GM18526 (cell line): ENCODE measurements around the gene STK32C.

ENCODE experiments used
- POLR2A ChIP-seq: IDR thresholded peaks from 3 replicates; pipeline ENCODE4 v1.6.1; 2011; ENCODE audit not compliant: insufficient read length; ENCODE audit errors: extremely low read depth

STK32C gene

GRCh38 chr10:132329565-132330485 lies 22.1 kb upstream of the STK32C start:
- TF ChIP-seq POLR2A: peak; percentile 24

GRCh38 chr10:132328738-132329137 lies 21.0 kb upstream of the STK32C start:
- TF ChIP-seq POLR2A: no peak

- TF ChIP-seq POLR2A: no peak
Observed at GRCh38 chr10:132328106-132328505, 20.4 kb upstream of the STK32C start.

- TF ChIP-seq POLR2A: no peak
Observed at GRCh38 chr10:132326925-132327324, 19.2 kb upstream of the STK32C start.

GRCh38 chr10:132326344-132326889 lies 18.7 kb upstream of the STK32C start:
- TF ChIP-seq POLR2A: no peak

- TF ChIP-seq POLR2A: no peak
Observed at GRCh38 chr10:132324186-132324585, 16.4 kb upstream of the STK32C start.

- no peak for TF ChIP-seq POLR2A
Observed at GRCh38 chr10:132322586-132323048, 14.9 kb upstream of the STK32C start.

- no peak for TF ChIP-seq POLR2A
Observed at GRCh38 chr10:132321726-132322125, 14.0 kb upstream of the STK32C start.

GRCh38 chr10:132320654-132321469 lies 13.1 kb upstream of the STK32C start:
- no peak for TF ChIP-seq POLR2A

GRCh38 chr10:132319853-132320653 lies 12.3 kb upstream of the STK32C start:
- TF ChIP-seq POLR2A: no peak

- no peak for TF ChIP-seq POLR2A
Observed at GRCh38 chr10:132316133-132316532, 8.4 kb upstream of the STK32C start.

GRCh38 chr10:132314336-132314735 lies 6.6 kb upstream of the STK32C start:
- no peak for TF ChIP-seq POLR2A

- TF ChIP-seq POLR2A: no peak
Observed at GRCh38 chr10:132313865-132314264, 6.1 kb upstream of the STK32C start.

GRCh38 chr10:132313305-132313704 lies 5.6 kb upstream of the STK32C start:
- TF ChIP-seq POLR2A: no peak
